ENCODE measurements around the gene TASL.
"Not testable (repeated sequence)": the region's sequence is repeated elsewhere in the genome, so short reads cannot be mapped to it uniquely, and the experiment has no call there.

The TASL gene

GRCh38 chrX:30580641-30581040, 3.1 kb upstream of the TASL start:
- DNase-seq (ENCODE audit: low read depth in 2 of 2), result no peak
- no peak overlapping the region for H3K4me3 ChIP-seq (replicated peaks in 1 of 2; ENCODE audit: low read depth in 2 of 2, low read length in 2 of 2)
- TF ChIP-seq CTCF (IDR thresholded peaks at IDR 0.05; ENCODE audit: low read depth, low read length), result no peak

GRCh38 chrX:30576881-30577280, 685 bp downstream of the TASL start:
- no peak overlapping the region for H3K4me3 ChIP-seq (replicated peaks in 1 of 2; ENCODE audit: low read depth in 2 of 2, low read length in 2 of 2)
- no peak for DNase-seq (ENCODE audit: low read depth in 2 of 2)
- TF ChIP-seq CTCF (IDR thresholded peaks at IDR 0.05; ENCODE audit: low read depth, low read length), result no peak

- DNase-seq (ENCODE audit: low read depth in 2 of 2), result no peak
- no peak overlapping the region for H3K4me3 ChIP-seq (replicated peaks in 1 of 2; ENCODE audit: low read depth in 2 of 2, low read length in 2 of 2)
- no peak for TF ChIP-seq CTCF (IDR thresholded peaks at IDR 0.05; ENCODE audit: low read depth, low read length)
These were observed 4.4 kb downstream of the TASL start for GRCh38 chrX:30573125-30573524.

GRCh38 chrX:30572678-30573077, 4.9 kb downstream of the TASL start:
- TF ChIP-seq CTCF (IDR thresholded peaks at IDR 0.05; ENCODE audit: low read depth, low read length), result no peak
- no peak overlapping the region for H3K4me3 ChIP-seq (replicated peaks in 1 of 2; ENCODE audit: low read depth in 2 of 2, low read length in 2 of 2)
- DNase-seq (ENCODE audit: low read depth in 2 of 2), result no peak

GRCh38 chrX:30572004-30572403, 5.6 kb downstream of the TASL start:
- H3K4me3 ChIP-seq (replicated peaks in 1 of 2; ENCODE audit: low read depth in 2 of 2, low read length in 2 of 2), result no peak overlapping the region
- no peak for TF ChIP-seq CTCF (IDR thresholded peaks at IDR 0.05; ENCODE audit: low read depth, low read length)

GRCh38 chrX:30570505-30570904, 7.1 kb downstream of the TASL start:
- TF ChIP-seq CTCF (IDR thresholded peaks at IDR 0.05; ENCODE audit: low read depth, low read length), result peak; percentile 40
- no peak overlapping the region for H3K4me3 ChIP-seq (replicated peaks in 1 of 2; ENCODE audit: low read depth in 2 of 2, low read length in 2 of 2)
- DNase-seq (ENCODE audit: low read depth in 2 of 2), result peak; percentile 39 to 42

More at GRCh38 chrX:30572004-30572403, 5.6 kb downstream of the TASL start:
- DNase-seq (ENCODE audit: low read depth in 2 of 2), result no peak

GRCh38 chrX:30568136-30568535, 9.4 kb downstream of the TASL start:
- no peak for TF ChIP-seq CTCF (IDR thresholded peaks at IDR 0.05; ENCODE audit: low read depth, low read length)
- no peak overlapping the region for H3K4me3 ChIP-seq (replicated peaks in 1 of 2; ENCODE audit: low read depth in 2 of 2, low read length in 2 of 2)
- peak; percentile 54 to 56 for DNase-seq (ENCODE audit: low read depth in 2 of 2)

- not testable (repeated sequence) for DNase-seq (ENCODE audit: low read depth in 2 of 2)
These were observed 14.5 kb downstream of the TASL start for GRCh38 chrX:30563070-30563469.

More at GRCh38 chrX:30563070-30563469, 14.5 kb downstream of the TASL start:
- H3K4me3 ChIP-seq (replicated peaks in 1 of 2; ENCODE audit: low read depth in 2 of 2, low read length in 2 of 2), result not testable (repeated sequence)

All from cardiac fibroblast (primary cell).